ENCODE data around the gene RGL2. TPM values are rescaled to one million over a fixed set of nuclear protein-coding genes. Genes with fewer than 3 reads are reported as not detected.

The RGL2 gene
- total RNA-seq, 1 experiment from 2014 or later: 71.3 TPM

DNA sequence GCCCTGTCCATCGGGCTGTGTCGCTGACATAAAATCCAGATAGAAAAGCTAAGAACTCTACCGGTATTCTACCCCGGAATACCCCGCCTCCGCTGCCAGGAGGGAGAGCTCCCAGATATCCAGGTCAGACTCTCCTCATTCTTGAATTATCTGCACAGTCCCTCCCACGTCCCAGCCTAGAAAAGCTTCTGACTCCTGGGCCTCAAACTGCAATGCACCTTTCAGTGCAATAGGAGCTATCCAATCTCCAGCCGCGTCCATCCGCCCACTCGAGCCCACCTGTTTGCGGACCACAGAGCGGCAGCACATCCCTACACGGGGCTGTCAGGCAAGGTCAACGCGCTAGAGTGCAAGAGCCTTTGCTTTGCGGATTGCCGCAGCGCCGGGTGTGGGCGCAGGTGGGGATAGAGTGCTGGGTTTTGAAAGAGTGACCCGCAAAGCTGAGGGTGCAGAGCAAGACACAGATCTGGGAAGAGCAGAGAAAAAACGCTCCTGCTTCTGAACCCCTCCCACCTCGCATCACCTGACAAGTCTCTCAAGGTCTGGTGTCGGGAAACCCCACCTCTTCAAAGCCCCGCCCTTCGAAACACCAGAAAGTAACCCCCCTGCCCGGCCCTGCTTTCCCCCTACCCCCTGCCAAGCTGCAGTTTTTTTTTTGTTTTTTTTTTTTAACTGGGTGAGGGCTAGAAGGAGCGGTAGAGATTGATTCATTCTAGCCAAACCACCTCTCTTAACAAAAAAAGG is 13.8 kb upstream of the RGL2 start:
- no peaks in the 10 kb centered on the region for H3K9me3 ChIP-seq
- peaks cover 4% of the 10 kb centered on the region for H3K36me3 ChIP-seq (ENCODE audit: control insufficient read depth, insufficient read depth, low read length)
- CTCF ChIA-PET: interaction anchor here (0.6 to 2.2 kb wide), 5 partner anchors 13 to 113 kb away, joined by 3 to 15 read pairs (median 3); partner anchors contain the start of gene PHF1
- peak; percentile 85 to 88 for DNase-seq
- BruUV-seq (replicated peaks): no TSS peak
- TF ChIP-seq, protein P1, sequence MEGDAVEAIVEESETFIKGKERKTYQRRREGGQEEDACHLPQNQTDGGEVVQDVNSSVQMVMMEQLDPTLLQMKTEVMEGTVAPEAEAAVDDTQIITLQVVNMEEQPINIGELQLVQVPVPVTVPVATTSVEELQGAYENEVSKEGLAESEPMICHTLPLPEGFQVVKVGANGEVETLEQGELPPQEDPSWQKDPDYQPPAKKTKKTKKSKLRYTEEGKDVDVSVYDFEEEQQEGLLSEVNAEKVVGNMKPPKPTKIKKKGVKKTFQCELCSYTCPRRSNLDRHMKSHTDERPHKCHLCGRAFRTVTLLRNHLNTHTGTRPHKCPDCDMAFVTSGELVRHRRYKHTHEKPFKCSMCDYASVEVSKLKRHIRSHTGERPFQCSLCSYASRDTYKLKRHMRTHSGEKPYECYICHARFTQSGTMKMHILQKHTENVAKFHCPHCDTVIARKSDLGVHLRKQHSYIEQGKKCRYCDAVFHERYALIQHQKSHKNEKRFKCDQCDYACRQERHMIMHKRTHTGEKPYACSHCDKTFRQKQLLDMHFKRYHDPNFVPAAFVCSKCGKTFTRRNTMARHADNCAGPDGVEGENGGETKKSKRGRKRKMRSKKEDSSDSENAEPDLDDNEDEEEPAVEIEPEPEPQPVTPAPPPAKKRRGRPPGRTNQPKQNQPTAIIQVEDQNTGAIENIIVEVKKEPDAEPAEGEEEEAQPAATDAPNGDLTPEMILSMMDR (IDR thresholded peaks at IDR 0.05; ENCODE audit: insufficient read depth in 1 of 2, low read depth in 1 of 2, low read length in 1 of 2, severe bottlenecking in 1 of 2, unreplicated experiment in 1 of 2): peak in 1 of 2 experiments; percentile 19
- Mint-ChIP-seq H3K27ac (ENCODE audit: unreplicated experiment) (peak overlapping the region; percentile 97), H3K4me3 (ENCODE audit: unreplicated experiment) (peak overlapping the region; percentile 98), H3K4me1 (ENCODE audit: low read depth, unreplicated experiment) (peaks cover 8% of the 10 kb centered on the region), H3K9me3 (ENCODE audit: unreplicated experiment) (no peaks in the 10 kb centered on the region), H3K27me3 (ENCODE audit: insufficient read depth, unreplicated experiment) (no peaks in the 10 kb centered on the region), H3K36me3 (ENCODE audit: insufficient read depth, unreplicated experiment) (peaks cover 41% of the 10 kb centered on the region)
- peaks cover 15% of the 10 kb centered on the region for H3K4me1 ChIP-seq
- H3K4me3 ChIP-seq (ENCODE audit: low read depth, low read length): peak overlapping the region; percentile 85
- intact Hi-C loops (cut with micrococcal nuclease; ENCODE audit: unreplicated experiment): loop anchor here (1.0 to 5.0 kb wide), 3 partner anchors 13 to 35 kb away; no protein-coding TSS in a partner anchor
- POLR2A ChIA-PET: interaction anchor here (0.6 to 1.4 kb wide), 5 partner anchors 13 to 1219 kb away, joined by 3 to 8 read pairs (median 3); partner anchors contain the start of genes RGL2, RPS18 and VPS52
- H3K27me3 ChIP-seq (replicated peaks; ENCODE audit: control insufficient read depth, insufficient read depth, low read length): no peaks in the 10 kb centered on the region

DNA sequence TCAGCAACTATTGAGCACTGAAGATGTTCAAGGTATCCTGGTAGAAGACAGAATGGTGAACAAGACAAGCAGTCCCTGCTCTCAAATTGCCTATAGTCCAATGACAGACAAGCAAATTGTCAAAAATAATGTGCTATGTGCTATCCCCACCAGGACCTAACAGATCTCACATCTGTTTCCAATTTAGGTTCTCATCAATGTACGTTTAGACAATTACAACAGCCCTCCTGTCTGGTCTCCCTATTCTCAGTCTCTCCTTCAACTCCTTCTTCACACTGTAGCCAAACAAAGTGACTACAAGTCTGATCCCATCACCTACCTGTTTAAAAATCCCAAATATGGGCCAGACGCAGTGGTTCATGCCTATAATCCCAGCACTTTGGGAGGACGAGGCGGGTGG is 7.6 kb upstream of the RGL2 start:
- H3K36me3 ChIP-seq (ENCODE audit: control insufficient read depth, insufficient read depth, low read length): no peaks in the 10 kb centered on the region
- H3K4me1 Mint-ChIP-seq (ENCODE audit: low read depth, unreplicated experiment): no peaks in the 10 kb centered on the region
- intact Hi-C loops (cut with micrococcal nuclease; ENCODE audit: unreplicated experiment): no loop called here
- ChIA-PET CTCF (no interaction called here), POLR2A (no interaction called here)
- no TSS peak for BruUV-seq (replicated peaks)
- H3K4me3 ChIP-seq (ENCODE audit: low read depth, low read length): no peak overlapping the region
- DNase-seq: no peak
- no peak overlapping the region for H3K4me3 Mint-ChIP-seq (ENCODE audit: unreplicated experiment)
- no peak overlapping the region for H3K27ac Mint-ChIP-seq (ENCODE audit: unreplicated experiment)
- H3K9me3 ChIP-seq: no peaks in the 10 kb centered on the region
- no peaks in the 10 kb centered on the region for H3K27me3 ChIP-seq (replicated peaks; ENCODE audit: control insufficient read depth, insufficient read depth, low read length)
- no peaks in the 10 kb centered on the region for H3K27me3 Mint-ChIP-seq (ENCODE audit: insufficient read depth, unreplicated experiment)
- TF ChIP-seq, protein P1 (IDR thresholded peaks at IDR 0.05; ENCODE audit: insufficient read depth in 1 of 2, low read depth in 1 of 2, low read length in 1 of 2, severe bottlenecking in 1 of 2, unreplicated experiment in 1 of 2): no peak
- no peaks in the 10 kb centered on the region for H3K4me1 ChIP-seq
- peaks cover 11% of the 10 kb centered on the region for H3K36me3 Mint-ChIP-seq (ENCODE audit: insufficient read depth, unreplicated experiment)
- no peaks in the 10 kb centered on the region for H3K9me3 Mint-ChIP-seq (ENCODE audit: unreplicated experiment)

DNA sequence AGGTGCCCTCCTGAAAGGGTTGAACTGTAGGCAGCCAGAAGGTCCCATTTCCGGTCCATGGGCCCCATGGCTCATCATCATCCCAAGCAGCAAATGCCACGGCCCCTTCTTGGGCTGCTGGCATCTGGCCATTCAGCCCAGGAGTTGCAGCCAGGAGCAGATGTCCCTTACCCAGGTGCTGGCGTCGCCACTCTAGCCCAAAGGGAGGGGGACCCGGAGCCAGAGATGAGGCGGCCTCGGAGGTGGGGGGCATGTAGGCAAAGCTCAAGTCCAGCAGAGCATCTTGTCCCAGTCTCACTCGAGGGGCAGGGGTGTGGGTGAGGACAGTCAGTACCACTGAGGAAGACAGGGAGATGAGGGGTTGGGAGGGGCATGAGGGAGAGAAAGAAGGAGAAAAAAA is 6.3 kb upstream of the RGL2 start:
- ChIA-PET POLR2A (no interaction called here), CTCF (no interaction called here)
- H3K4me1 ChIP-seq: no peaks in the 10 kb centered on the region; the same call in 1 of the 2 replicates
- no peaks in the 10 kb centered on the region for H3K36me3 ChIP-seq (ENCODE audit: control insufficient read depth, insufficient read depth, low read length)
- no peaks in the 10 kb centered on the region for H3K9me3 ChIP-seq
- peaks cover 16% of the 10 kb centered on the region for H3K36me3 Mint-ChIP-seq (ENCODE audit: insufficient read depth, unreplicated experiment)
- H3K9me3 Mint-ChIP-seq (ENCODE audit: unreplicated experiment): no peaks in the 10 kb centered on the region
- TF ChIP-seq, protein P1 (IDR thresholded peaks at IDR 0.05; ENCODE audit: insufficient read depth in 1 of 2, low read depth in 1 of 2, low read length in 1 of 2, severe bottlenecking in 1 of 2, unreplicated experiment in 1 of 2): no peak
- no peak for DNase-seq
- no peak overlapping the region for H3K4me3 Mint-ChIP-seq (ENCODE audit: unreplicated experiment)
- BruUV-seq (replicated peaks): no TSS peak
- no peaks in the 10 kb centered on the region for H3K27me3 ChIP-seq (replicated peaks; ENCODE audit: control insufficient read depth, insufficient read depth, low read length)
- H3K27ac Mint-ChIP-seq (ENCODE audit: unreplicated experiment): no peak overlapping the region
- intact Hi-C loops (cut with micrococcal nuclease; ENCODE audit: unreplicated experiment): no loop called here
- H3K27me3 Mint-ChIP-seq (ENCODE audit: insufficient read depth, unreplicated experiment): no peaks in the 10 kb centered on the region
- H3K4me1 Mint-ChIP-seq (ENCODE audit: low read depth, unreplicated experiment): no peaks in the 10 kb centered on the region
- no peak overlapping the region for H3K4me3 ChIP-seq (ENCODE audit: low read depth, low read length)

All from Caco-2 (cell line).